GM18868 (cell line): ENCODE data around the gene MAGIX.
A peak's percentile ranks its signal among the peaks of the same experiment; 100 is the strongest.

ENCODE experiments used
- ATAC-seq: cut with Tn5 transposase; IDR thresholded peaks from one replicate; pipeline ENCODE4 v1.9.1; 2021; ENCODE audit warnings: mild to moderate bottlenecking, moderate library complexity; ENCODE audit not compliant: unreplicated experiment

MAGIX gene

DNA sequence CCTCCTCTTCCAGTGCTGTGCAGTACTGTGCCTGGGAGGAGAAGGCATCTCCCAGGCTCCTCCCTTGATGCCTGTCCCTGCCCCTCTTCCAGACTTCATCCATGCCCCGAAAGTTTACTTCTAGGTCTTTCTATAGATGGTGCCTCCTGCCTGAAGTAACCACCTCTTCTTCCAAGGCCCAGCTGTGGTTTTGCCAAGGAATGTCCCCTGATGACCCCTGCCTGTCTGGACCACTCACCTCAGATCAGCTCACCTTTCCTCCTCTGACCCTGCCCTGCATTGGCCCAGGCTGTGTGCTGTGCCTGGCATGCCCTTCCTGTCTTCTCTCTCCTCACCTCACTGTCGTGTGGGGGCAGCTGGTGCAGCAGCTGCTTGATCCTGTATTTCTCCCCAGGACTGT is 16.8 kb downstream of the MAGIX start:
- no peak for ATAC-seq

DNA sequence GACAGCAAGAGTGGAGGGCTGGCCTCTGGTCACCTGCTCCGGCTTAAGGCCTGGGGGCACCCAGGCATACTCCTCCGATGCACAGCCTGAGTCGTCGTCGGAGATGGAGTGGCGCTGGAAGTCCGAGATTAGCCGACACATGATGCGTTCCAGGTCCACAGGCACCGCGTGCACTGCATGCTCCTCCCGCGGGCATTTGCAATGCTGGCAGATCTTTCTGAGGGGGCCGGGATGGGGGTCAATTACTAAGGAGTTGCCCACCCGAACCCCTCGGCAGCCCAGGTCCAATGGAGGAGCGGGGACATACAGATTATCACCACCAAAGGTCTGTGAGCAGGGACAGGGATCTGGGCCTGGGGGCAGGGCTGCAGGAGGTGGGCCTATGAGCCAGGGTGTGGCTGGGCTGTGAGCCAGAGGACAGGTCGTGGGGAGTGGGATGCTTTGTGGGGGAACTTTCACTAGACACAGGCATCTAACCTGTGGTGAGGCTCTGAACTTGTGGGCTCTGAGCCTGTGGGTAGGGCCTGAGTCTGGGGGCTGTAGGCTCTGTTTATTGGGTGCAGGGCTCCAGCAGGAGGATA is 21.2 kb downstream of the MAGIX start:
- no peak for ATAC-seq

DNA sequence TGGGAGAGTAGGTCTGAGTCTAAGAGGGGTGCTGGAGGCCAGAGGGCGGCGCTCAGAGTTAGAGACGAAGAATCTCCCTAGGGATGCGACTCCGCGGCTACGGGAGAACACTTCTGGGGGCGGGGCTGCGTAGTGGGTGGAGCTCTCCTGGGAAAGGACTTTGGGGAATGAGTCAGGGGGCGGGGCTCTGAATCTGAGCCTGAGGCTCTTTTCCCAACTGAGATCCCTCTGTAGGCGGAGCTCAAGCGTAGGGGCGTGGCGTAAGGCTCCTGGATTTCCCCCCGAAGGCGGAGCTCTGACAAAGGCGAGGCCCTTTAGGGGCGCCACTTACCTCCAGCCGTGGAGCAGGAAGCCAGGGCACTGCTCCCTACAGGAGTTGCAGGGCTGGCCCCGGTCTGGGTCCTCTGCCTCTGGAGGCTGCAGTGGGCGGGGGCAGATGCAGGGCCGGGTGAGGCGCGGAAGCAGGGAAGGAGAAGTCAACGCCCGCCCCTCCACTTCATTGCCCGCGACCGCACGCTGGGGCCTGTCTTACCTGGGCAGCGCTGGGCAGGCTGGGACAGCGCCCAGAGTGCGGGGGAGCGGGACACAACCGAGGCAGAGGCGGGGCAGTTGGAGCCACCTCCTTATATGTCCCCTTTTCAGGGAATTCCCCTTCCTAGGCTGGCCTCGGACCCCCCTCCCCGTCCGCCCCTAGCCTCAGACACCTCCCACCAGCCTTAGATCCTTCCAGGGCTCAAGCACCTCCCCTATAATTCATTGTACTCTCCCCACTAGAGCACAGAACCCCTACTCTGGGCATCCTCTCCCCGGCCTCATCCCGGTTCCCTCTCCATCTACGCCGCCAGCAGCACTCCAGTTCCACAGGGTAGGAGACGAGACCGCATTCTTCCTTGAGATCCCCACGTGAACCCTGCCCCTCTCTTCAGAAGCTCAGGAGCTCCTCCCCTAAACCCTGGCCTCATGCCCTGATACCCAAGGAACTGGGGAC is 22.0 kb downstream of the MAGIX start:
- ATAC-seq: peak; percentile 63

DNA sequence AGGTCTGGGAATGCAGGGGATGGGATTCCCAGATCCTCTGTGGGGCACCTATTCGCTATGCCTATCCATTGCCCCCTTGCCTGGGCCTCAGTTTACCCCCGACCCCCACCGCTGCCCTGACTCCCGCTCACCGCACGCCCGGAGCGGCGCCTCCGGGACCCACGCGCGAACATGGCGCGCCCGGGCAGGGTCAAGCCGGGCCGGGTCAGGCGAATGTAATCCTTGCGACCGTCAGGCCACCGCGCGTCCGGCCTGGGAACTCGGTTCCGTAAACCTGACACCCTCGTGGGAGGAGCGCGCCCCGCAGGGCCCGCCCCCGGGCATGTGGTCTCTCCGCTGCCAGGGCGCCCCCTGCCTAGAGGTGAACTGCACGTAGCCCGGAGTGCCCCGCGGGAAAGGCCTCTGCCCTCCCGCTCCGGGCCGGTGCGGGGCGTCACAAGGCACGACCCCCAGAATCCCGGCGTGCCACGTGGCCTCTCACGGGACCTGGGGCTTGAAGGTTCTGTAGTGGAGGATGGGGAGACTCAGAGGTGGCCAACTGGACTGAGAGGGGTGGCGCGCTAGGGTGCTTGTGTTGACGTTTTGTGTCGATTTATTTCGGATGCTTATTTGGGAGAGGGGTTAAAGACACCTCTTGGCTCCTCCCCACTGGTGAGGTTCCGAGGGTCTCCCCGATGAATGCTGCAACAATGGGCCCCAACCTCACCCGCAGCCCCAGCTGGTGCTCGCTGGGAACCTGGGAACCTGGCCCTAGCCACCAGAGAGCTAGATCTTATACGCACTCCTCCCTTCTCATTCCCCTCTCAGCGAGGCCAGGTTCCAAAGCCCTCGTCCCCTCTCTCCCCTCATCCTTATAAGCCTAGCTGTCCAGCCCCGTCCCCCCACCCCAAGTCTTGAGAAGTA is 23.8 kb downstream of the MAGIX start, which contains the start of gene PRICKLE3:
Gene PRICKLE3 (minus strand): TSS at position 249 of the 903 bp plus-strand sequence. CDS start 76 bp downstream, at position 173.
- no peak for ATAC-seq

DNA sequence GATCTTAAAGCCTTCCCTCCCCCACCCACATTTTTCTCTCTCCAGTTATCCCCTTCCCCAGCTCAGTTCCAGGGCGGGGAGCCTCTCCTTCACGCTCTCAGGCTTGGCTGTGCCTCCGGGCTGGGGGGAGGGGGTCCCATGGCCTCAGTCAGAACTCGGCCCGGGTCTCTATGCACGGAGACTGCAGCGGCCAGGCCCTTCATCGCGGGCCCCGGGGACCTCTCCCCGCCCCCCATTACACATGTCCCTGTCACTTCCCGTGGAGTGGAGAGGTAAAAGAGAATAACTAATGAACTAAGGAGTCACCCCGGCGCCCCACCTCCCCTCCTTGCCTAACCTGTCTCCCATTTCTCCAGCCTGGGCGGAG is 24.5 kb downstream of the MAGIX start:
- ATAC-seq: no peak

DNA sequence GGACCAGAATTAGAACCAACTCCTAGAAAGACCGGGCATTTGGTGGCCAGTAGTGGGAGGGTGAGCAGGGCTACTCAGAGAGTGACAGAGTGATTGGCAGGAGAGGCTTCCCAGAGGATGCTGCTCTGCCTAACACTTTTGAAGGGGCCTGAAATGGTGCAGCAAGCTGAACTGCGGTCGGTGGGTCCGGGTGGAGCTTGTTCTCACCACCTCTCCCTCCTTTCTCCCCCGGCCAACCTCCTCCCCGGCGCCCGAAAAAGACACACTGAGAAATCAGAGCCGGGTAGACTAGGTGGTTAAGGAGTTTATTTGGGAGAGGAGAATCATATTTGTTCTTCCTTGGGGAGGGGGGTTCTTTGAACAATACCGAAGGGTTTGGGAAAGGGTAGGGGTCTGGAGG is 25.0 kb downstream of the MAGIX start:
- ATAC-seq: no peak

DNA sequence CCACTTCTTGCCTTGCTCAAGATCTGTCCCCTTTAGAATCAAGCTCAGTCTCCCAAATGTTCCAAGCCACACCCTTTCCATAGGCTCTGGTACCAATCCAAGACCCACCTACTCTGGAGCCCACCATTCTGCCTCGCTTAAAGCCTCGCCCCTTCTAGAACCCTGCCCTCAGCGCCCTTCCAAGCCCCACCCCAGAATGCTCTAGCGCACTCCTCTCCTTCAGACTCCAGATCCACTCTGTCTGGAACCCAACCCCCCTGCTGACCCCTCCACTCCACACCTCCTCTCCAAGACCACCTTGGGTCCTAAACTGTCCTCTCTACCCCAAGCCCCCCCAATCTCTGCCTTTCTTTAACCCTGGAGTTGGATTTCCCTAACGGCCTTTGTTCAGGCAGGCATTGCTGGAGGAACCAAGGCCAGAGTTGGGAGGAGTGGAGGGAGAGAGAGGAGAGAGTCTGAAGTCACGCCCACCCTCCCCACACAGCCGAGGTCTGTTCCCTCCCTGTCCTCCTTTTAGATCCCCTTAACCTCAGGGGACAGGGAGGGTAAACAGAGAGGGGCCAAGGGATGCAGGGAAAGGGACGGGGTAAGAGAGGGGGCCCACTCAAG is 26.0 kb downstream of the MAGIX start:
- ATAC-seq: no peak

DNA sequence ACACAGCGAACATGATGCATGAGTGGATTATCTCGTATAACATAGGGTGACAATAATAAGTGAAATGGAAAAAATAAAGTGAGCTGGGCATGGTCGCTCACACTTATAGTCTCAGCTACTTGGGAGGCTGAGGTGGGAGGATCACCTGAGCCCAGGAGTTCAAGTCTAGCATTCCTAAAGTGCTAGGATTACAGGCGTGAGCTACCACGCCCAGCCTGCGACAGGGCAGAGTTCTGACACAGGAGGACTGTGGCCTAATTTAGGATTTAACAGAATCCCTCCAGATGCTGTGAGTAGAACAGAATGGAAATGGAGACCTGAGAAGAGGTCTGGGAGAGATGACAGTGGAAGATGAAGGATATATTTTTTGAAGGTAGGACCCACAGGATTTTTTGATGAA is 27.0 kb downstream of the MAGIX start:
- ATAC-seq: no peak

DNA sequence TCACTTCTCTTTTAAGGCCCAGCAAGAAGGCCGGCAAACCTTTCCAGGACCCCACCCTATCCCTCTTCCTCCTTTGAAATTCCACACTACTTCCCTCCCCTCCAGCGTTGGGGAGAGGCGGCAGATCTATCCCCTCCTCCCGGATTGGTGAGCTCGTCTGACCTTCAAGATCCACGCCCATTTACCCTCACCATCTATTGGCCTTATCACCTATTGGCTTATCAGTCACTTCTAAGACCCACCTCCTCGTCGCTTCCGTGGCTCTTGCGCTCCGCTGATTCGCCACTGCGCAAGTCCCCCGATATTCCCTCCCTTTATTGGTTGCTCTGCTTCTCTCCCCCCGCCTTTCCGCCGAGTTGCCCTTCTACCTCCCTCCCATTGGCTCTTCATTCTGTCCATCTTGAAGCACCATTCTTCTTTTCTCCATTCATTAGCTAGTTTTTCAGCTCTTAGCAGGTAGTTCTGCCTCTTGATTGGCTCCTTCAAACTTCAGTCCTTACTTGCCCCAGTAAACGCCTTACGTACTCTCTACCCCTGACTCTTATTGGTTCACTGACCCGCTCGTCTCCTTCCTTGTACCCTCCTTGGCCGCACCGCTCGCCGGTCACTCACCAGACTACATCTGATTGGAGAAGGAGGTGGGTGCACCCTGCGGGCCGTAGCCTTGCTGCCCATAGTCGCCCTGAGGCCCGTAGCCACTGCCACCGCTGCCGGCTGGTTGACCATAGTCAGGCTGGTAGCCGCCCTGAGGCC is 28.4 kb downstream of the MAGIX start:
- peak; percentile 88 for ATAC-seq

DNA sequence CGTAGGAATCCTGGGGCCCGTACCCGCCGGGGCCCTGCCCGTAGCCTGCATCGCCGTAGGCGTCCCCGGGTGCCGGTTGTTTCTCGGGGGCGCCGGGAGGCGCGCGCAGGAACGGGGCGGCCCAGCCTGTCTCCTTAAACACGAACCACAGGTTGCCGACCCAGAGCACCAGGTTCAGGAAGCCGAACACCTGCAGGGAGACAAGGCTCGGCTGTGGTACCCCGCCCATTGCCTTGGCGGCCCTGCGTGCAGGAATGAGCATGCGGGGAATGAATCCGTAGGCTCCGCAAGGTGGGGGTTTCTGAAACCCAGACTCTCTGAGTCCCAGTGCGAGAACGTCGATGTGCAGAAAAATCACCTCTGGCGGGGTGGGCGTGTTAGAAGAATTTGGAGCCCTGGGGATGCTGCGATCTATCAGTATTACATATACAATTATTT is 29.0 kb downstream of the MAGIX start:
- peak; percentile 8 for ATAC-seq

DNA sequence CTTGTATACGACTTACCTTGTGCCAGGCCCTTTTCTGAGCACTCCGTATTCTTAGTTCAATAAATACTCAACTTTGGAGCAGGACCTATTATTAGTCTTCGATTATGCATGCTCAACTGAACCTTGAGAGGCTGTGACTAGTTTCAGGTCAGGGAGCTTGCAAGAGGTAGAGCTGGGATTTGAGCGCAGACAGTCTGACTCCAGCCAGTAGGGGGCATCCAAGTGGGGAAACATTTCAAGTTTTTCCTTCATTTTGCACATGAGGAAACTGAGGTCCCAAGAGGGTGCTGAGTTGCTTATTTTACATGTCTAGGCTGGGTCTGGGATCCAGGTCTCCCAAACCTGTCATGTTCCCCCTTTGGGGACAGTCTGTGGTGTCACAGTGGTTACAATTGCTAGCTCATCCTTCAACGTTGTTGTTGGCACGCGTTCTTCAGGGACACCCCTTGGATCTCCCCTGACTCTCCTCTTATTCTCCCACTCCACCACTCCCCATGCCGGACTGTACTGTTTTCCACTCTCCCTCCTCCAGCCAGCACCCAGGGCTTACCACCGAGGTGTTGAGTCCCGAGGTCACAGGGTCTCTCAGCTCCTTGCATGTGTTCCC is 30.3 kb downstream of the MAGIX start:
- no peak for ATAC-seq

DNA sequence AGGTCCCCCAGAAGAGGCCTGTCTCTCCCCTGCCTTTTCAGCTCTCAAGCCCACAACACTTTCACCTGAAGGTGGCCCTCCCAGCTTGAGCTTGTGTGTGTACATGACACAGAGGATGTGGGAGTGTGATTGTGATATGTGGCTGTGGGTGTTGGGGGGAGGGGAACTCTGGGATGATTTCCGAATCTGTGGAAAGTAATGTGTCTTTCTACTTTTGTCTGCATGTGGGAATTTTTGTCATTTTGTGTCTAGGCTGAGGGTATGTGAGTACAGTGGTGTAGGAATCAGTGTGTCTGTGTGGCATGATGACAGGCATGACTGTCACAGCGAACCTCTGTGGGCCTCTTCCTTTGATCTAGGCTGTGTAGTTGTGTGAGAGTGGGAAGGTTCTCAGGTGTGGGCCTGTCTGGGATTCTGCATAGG is 31.0 kb downstream of the MAGIX start:
- ATAC-seq: no peak

DNA sequence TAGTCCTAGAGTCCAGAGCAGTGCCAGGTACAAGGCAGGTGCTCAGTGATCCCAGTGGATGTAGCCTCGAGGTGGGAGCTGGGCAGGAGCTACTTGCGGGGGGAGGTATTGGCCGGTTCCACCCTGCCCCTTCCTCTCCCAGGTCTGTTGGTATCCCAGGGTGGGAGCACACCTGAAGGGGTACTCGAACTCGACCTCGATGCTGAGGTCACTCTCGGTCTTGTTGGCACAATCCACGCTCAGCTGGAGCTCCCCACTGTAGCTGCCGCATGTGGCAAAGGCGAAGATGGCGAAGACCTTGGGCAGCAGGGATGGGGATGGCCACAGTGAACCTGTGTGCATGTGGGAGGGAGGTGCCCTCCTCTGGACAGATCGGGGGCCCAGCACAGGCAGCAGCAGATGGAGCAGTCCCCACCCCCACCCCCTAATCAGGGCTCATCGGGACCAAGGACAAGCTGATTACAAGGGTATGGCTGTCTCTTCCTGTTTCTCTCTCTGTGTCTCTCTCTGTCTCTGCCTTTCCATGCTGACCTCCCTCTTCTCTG is 35.1 kb downstream of the MAGIX start:
- ATAC-seq: no peak

DNA sequence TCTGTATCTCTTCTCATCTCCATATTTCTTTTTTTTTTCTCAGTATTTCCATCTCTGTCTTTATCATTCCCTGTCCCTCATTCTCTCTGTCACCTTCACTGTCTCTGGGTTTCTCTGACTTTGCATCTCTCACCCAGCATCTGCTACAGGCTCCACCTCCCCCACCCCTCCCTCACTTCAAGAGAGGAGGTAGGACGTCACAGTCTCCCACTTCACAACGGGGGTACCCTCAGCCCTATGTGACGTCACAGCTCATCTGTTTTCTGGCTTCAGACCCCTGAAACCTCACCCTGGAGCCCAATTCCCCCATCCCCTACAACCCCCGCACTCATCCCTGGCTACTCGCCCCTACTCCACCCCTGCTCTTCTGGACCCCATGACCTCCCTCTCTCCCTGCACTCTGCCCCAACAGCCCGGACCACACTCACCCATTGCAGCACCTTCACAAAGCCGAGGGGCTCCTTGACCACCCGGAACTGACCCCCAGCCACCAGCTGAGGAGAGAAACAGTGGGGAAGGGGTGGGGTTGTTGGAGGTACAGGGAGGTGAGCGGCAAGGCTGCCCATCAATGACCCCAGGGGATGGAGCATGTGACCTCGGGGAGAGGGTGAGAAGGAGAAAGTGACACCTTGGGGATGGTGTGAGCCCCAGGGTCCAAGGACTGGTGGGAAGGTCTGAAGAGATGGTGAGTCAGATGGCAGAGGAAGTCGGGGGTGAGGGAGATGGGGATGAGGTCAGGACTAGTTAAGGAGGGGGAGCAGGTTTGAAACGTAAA is 36.2 kb downstream of the MAGIX start:
- ATAC-seq: no peak

DNA sequence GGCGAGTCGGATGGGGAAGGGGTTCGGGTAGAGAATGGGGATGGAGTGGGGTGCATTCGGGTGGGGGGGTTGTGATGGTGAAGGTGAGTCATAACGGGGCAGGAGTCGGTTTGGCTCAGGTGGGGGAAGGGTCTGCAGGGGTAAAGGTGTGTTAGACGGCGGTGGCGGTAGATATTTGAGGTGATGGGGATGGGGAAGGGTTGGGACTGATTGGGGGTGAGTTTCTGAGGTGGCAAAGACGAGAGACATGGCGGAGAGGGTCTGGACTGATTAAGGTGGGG is 36.7 kb downstream of the MAGIX start:
- no peak for ATAC-seq

DNA sequence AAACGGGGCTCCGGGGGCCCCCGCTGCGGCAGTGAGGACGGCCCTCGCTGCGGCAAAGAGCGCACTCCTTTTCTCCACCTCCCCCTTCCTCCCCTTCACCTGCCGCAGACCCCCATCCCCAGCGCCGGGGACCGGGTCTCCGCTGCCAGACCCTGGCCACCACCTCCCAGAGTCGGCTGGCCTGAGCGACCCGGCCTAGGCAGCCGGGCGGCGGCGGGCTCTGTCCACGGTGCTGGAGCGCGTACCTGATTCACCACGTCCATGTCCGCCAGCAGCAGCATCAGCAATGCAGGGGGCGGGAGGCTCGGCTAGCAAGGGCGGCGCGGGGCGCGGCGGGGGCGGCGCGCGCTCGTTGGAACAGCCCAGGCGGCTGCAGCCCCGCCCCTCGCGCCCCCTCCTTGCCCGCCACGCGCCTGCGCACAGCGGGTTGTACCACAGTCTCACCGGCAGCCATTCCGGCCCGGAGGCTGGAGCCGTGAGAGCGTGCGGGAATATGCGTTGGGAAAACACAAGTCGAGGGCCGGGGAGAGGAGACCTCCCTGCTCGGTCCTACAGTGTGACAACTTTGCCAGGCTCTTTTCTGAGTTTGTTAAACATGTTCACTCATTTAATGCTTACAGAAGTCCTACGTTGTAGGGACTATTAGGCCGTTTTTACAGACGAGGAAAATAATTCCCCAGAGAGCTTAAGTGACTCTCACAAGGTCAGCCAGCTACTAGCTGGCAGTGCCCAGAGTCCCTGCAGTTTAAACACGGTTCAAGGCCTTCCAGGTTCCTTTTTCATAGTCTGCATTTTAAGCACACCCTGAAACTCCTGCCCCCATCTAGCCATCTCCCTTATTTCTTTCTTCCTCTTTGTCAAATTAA is 37.6 kb downstream of the MAGIX start, which contains the start of gene SYP:
Gene SYP (minus strand): TSS at position 288 of the 866 bp plus-strand sequence. CDS start 7 bp downstream, at position 281.
- ATAC-seq: peak; percentile 92

DNA sequence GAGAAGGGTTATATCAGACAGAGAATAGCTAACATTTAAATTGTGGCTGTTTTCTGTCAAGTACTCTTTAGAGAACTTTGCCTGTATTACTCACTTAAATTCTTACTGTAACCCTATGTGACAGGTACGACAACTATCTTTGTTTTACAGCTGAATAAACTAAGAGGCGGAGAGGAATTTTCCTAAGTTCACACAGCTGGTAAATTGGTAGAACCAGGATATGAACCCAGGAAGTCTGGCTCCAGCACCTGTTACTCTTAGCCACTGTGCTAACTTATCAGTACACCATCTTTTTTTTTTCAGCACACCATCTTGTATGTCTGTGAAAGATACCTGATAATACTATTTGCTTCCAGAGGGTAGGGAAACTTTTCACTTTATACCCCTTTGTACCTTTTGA is 39.5 kb downstream of the MAGIX start:
- no peak for ATAC-seq

DNA sequence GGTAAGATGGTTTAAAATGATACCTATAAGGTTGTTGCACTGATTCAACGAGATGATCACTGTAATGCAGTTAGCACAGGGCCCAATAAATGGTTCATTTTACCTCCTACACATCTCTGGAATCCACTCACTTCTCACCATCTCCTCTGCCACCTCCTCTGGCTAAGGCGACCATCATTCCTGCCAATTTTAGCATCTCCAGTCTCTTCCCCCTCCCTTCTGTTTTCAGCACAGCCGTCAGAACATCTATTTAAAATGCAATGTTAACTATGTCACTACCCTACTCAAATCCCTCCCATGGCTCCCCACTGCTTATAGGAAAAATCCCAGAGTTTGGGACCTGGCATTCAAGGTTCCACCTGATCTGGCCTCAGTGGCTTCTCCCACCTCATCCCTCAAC is 41.0 kb downstream of the MAGIX start:
- ATAC-seq: no peak
